Measurements from ENCODE around the gene CYP4V2. TPM values are rescaled to one million over a fixed set of nuclear protein-coding genes. Genes with fewer than 3 reads are reported as not detected.
"Not testable (repeated sequence)": the region's sequence is repeated elsewhere in the genome, so short reads cannot be mapped to it uniquely, and the experiment has no call there.

Gene CYP4V2
- polyA plus RNA-seq, 12 donors: 3.0 to 25.7 (median 5.6) TPM; not detected in 1

DNA sequence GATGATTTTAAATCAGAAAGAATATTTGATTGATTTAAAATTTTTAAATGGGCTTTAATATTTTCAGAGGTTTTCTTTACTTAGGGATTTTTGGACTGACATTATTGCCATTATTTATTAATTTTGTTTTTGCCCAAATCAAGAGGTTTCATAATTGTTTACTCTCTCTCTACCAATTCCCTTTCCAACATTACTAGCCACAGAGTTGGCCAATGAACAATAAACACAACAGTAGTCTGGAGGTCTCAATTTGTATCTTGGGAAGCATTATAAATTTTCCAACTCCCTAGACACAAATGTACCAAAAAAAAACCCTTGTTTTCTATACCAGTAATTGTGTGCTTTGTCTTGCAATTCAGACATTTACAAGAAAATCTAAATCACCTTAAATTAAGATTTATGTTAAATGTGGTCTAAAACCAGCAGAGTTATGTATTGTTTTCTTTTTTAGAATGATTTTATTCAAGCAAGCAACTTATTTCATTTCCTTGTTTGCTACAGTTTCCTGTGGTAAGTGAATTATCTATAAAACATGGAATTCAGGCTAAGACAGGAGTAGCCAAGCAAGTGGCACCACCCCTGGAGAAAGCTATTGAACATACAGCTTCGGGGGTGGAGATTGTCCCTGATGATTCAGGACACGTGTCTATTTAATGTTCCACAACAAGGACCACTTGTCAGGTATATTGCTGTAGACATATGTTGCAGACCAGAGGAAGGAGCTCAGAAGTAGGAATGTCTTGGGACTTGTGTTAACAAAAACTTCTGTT is 36.6 kb downstream of the CYP4V2 start:
- DNase-seq: no peak

DNA sequence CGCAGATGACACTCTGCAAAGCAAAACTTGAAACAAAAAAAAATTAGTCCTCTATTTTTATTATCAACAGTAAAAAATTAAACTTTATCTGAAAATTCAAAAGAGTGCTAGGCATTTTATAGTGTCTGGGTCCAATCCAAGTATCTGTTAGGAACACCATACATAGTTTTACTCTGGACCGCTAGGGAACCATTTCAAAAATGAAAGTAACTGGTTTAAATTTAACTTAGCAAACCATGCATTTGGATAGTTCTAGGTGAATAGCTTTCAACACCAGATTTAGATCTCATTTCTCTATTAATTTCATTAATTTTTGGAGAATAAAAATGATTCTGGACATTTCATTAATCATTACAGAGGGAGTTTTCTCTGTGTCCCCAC is 37.1 kb downstream of the CYP4V2 start:
- DNase-seq: no peak

DNA sequence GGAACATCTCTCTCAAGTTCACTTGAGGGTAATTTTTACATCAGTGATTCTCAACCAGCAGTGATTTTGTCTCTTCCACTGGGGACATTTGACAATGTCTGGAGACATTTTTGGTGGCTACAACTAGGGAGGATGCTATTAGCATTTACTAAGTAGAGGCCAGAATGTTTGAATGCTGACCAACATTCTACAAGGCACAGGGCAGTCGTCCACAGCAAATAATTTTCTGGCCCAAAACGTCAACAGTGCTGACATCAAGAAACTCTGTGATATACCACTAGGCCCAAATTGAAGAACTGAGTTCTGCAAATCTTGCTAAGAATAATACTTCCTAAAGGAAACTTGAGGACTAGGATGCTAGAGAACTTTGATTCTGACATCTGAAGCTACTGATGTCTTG is 43.0 kb downstream of the CYP4V2 start:
- no peak for DNase-seq

DNA sequence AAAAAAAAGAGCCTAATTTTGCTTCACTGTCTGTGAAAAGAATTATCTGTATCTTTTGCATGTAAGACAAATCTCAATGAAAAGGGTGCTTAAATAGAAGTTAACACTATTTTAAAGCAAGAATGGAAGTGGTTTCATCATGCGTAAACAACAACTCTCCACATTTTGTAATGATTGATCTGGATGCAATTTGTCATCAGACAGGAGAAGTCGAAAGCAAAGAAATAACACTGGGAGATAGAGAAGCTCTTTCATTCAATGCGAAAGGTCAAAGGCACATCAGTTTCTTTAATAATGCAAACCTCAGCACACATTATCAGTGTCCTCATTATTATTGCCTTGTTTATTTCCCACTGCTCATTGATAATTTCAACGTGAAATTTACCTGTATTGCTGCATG is 44.8 kb downstream of the CYP4V2 start:
- DNase-seq: no peak

DNA sequence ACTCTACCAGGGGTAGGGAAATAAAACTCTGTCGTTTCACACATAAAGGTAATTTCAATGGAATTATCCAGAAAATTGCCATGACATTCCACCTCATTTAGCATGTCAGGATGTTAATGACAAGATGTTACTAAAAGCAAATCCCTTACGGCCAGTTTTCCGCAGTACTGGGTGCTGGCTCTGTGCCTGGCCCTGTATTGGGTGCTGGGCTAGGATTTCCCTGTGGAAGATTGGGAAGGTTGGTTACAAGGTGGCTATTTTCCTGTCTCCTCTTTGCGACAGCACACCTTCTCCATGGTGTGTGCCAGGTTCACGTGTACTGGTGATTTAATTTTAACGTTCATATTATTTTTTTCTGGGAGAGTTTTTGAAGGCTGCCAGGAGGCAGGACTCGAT is 49.1 kb downstream of the CYP4V2 start:
- no peak for DNase-seq

DNA sequence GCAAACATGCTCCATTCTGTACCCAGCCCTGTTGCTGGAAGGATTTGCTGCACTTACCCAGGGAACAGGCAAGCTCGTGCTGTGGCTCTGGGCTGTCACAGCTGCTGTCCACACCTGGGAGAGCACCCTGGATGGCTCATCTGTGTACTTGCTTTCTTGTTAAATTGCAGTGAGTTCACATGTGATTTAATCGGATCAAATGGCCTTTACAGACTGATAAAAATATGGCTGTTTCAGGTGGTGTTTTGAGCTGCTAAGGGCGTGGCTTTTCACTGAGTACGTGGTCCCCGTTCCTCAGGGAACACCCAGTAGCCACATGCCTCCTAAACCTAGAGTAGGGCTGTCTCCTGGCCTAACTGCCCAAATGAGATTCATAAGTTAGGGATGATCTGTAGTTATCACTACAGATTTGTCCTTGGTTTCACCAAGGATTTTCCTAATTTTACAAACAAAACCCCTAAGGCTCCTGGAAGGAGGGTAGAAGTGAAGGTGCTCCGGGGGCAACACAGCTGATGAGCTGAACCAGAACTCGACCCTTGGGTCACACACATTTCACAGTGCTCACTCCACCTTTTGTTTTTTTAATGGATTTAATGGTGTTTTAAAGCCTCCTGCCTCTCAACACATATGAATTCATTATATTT is 49.6 kb downstream of the CYP4V2 start:
- no peak for DNase-seq

DNA sequence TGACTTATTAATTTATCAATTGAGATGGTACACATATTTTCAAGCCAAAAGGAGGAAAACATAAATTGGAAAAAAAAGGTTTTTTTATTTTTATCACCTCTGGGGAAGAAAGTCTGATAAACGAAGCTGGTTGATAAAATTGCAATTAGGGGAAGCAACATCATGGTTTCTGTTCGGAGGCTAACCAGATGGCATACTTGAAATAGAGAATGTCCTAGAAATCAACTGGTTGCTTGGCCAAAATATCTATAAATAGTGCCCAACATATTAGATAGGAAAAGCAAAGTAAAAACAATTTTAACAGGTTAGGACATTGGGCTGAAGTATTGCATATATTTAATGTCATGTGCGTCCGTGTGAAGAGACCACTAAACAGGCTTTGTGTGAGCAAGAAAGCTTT is 50.2 kb downstream of the CYP4V2 start:
- no peak for DNase-seq

DNA sequence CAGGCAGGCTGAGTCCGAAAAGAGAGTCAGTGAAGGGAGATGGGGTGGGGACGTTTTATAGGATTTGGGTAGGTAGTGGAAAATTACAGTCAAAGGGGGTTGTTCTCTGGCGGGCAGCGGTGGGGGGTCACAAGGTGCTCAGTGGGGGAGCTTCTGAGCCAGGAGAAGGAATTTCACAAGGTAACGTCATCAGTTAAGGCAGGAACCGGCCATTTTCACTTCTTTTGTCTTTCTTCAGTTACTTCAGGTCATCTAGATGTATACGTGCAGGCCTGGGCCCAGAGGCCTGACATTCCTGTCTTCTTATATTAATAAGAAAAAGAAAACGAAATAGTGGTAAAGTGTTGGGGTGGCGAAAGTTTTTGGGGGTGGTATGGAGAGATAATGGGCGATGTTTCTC is 50.7 kb downstream of the CYP4V2 start:
- DNase-seq: not testable (repeated sequence)

DNA sequence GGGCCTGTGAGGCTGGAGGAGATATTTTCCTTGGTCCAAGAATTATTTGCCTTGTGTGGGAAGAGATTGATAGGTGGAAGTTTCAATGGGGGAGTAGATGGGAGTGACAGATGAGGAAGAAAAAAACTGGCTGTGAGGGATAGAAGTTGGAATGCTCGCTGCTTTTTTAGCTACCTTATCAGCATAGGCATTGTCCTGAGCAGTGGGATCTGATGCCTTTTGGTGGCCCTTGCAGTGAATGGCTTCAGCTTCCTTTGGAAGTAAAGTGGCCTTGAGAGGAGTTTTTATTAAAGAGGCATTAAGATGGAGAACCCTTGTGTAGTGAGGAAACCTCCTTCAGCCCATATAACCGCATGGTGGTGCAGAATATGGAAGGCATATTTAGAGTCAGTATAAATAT is 52.0 kb downstream of the CYP4V2 start:
- DNase-seq: no peak

DNA sequence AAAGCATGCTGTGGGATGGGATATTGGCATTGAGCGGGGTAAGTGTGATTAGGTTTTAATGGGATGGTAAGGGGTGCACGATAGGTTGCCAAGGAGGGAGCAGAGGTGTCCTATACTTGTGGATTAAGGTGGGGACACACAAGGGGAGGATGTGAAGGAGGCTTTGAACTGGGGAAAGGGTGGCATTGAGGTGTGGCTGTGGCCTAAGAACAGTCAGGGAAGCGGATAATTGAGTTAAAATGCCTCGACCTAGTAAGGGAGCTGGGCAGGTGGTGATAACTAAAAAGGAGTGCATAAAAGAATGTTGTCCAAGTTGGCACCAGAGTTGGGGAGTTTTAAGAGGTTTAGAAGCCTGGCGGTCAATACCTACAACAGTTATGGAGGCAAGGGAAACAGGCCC is 53.5 kb downstream of the CYP4V2 start:
- DNase-seq: no peak

DNA sequence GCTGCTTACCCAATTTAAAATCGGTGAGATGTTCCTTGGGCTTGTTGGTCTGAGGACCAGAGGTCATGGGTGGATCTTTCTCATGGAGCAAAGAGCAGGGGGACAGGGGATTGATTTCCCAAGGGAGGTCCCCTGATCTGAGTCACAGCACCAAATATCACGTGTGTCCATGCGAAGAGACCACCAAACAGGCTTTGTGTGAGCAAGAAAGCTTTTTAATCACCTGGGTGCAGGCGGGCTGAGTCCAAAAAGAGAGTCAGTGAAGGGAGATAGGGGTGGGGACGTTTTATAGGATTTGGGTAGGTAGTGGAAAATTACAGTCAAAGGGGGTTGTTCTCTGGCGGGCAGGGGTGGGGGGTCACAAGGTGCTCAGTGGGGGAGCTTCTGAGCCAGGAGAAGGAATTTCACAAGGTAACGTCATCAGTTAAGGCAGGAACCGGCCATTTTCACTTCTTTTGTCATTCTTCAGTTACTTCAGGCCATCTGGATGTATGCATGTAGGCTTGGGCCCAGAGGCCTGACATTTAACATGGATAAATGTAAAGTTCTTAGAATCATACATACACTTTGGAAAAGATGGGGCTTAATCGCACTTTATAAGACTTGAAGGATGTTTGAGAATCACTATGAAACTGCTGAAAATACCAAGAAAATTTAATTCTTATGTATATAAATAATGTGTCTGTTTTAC is 55.8 kb downstream of the CYP4V2 start:
- not testable (repeated sequence) for DNase-seq

DNA sequence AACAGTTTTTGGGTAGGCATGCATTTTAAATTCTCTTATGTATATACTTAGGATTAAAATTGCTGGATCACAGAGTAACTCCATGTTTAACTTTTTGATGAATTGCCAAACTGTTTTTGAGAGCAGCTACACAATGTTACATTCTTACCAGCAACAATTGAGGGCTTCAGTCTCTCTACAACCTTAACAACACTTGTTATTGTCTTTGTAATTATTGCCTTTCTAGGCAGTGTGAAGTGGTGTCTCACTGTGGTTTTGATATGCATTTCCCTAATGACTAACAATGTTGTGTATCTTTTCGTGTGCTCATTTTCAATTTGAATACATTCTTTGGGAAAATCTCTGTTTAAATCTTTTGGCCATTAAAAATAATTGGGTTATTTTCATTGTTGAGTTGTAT is 57.3 kb downstream of the CYP4V2 start:
- DNase-seq: no peak

DNA sequence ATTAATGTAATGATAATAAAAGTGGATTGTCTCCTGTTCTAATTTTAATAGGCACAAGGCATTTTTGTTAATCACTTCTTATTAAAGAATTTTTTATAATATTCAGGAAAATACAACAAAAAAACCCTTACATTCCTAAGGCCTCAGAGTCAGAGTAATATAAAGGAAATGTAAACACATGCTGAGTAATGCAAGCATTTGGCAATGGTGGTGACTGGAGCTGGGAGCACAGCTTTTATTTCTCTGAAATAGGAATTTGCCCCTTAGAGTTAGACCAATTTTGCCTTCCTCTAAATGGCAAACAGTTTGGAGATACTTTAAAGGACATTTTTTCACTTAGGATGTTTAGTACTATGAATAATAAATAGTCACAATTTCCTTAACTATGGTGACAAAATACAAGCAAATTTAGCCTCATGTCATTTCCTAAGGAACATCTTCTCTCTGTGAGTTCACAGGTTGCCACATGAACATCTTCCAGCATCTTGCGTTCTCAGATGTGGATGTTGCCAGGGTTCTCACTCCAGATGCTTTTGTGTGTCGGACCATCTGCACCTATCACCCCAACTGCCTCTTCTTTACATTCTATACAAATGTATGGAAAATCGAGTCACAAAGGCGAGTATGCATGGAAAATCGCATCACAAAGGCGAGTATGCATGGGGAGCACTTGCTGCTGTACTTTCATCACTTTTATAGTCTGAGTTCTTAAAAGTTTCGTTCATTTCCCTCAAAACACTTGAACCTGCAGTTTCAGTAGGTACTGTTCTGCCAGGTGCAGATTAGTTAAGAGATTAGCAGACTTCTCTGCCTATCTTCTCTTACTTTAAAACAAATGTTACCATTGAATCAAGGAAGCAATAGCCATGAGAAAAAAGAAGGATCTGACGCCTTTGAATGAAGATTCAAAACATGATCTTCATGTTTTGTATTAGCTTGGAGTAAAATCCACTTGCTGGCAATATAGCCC is 58.7 kb downstream of the CYP4V2 start:
- no peak for DNase-seq

DNA sequence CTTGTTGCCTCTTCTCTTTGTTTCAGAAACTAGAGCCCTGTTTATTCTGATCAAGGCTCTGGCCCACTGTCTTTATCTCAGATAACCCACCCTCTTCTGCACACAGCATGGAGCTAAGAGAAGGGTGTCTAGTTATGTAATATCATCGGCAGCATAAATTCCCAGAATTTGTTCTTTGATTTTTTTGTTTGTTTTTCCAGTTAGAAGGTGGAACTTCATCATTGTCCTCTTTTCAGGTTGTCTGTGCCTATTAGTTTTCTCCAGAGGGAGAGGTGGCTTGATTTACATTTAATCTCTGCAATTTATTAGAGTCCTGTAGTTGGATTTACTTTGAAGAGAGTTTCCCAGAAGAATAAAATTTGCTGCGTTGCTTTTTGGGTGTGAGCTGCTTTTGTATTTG is 59.4 kb downstream of the CYP4V2 start:
- no peak for DNase-seq

DNA sequence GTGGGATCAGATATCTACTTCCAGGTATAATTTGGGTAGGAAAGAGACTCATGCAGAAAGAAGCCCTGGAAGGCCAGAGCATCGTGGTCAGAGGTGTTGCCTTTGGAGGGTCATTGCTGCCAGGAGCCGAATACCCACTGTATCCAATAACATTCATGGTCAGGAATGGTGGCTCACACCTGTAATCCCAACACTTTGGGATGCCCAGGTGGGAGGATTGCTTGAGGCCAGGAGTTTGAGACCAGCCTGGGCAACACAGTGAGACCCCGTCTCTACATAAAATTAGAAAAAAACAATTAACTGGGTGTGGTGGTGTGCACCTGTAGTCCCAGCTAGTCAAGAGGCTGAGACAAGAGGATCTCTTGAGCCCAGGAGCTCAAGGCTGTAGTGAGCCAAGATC is 63.8 kb downstream of the CYP4V2 start:
- DNase-seq: no peak

DNA sequence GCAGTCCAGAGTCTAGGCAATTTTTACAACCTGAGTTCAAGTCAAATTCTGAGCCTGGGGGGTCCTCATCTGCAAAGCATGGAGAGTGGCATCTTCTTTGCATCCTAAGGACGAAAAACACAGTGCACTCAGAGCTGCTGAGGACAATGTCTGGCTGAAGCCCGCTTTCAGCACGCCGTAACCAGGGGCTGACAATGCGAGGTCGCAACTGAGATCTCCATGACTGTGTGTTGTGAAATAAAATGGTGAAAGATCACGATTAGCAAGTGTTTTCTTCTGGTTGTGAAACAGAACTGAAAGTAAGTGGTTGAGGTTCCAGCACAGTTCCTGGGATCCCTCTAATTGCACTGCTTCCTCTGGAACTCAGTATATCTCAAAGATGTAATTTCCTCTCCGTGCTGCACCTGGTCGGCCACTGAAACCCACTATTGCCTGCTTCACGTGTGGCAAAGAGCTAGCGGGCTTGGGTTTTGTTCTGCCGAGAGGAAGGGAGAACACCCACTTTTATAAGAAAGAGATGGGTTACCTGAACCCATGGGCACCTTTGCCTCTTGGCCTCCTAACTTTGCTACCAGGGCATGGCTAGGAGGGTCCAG is 66.9 kb downstream of the CYP4V2 start:
- no peak for DNase-seq

DNA sequence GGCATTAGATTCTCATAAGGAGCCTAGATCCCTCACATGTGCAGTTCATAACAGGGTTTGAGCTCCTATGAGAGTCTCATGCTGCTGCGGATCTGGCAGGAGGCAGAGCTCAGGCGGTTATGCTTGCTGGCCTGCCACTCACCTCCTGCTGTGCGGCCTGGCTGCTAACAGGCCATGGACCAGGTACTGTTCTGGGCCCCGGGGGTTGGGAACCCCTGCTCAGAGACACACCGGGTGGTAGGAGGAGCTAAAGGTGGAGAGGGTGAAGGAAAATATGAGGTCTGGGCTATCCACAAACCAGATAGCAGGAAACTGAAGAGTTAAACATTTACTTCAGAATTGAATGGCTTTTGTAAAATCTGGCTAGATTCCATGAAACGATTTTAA is 68.7 kb downstream of the CYP4V2 start:
- no peak for DNase-seq
